HL-60 (cell line): ENCODE results near the gene ABHD16A.

Experiments used
- DNase-seq, 2 experiments: peaks; one replicate each; pipeline ENCODE4 v3.0.0-alpha.2; 2010 to 2020; ENCODE audit warnings: low read depth in 1 of 2, low spot score in 1 of 2
- H3K27ac ChIP-seq: fragments of 250-450 bp; sonication (Bioruptor Pico); replicated peaks from 2 replicates; pipeline ENCODE4 v1.5.1; 2020; ENCODE audit warnings: mild to moderate bottlenecking, moderate library complexity
- H3K27me3 ChIP-seq: fragments of 250-450 bp; sonication (Bioruptor Pico); 2 replicates; pipeline ENCODE4 v1.5.1; 2021; ENCODE audit warnings: mild to moderate bottlenecking, moderate library complexity; ENCODE audit not compliant: insufficient read depth, poor library complexity, severe bottlenecking
- H3K4me3 ChIP-seq: replicated peaks from 2 replicates; pipeline ENCODE4 v1.5.1; 2011; ENCODE audit warnings: mild to moderate bottlenecking, control low read depth, low read length; ENCODE audit not compliant: insufficient read depth
- CTCF ChIP-seq: IDR thresholded peaks from one replicate; pipeline ENCODE4 v1.5.1; 2011; ENCODE audit warnings: low read length, control low read depth, inconsistent platforms; ENCODE audit not compliant: insufficient read depth
- GABPA ChIP-seq: IDR thresholded peaks from 2 replicates; pipeline ENCODE4 v1.6.1; 2012; ENCODE audit warnings: low read depth
- POLR2AphosphoS5 ChIP-seq: IDR thresholded peaks from 2 replicates; pipeline ENCODE4 v1.6.1; 2012; ENCODE audit warnings: low read depth
- REST ChIP-seq: IDR thresholded peaks from 2 replicates; pipeline ENCODE4 v1.6.1; 2012; ENCODE audit warnings: low read depth; ENCODE audit not compliant: insufficient replicate concordance
- SPI1 ChIP-seq: IDR thresholded peaks from 2 replicates; pipeline ENCODE4 v1.6.1; 2012; ENCODE audit warnings: low read depth, mild to moderate bottlenecking, borderline replicate concordance

The ABHD16A gene

GRCh38 chr6:31707701-31708100 lies 4.6 kb upstream of the ABHD16A start:
- DNase-seq = no peak
- no peak overlapping the region for H3K27ac ChIP-seq
- TF ChIP-seq POLR2AphosphoS5 (no peak), GABPA (no peak), REST (no peak), SPI1 (no peak), CTCF (no peak)
- H3K27me3 ChIP-seq = no peaks in the 10 kb centered on the region
- H3K4me3 ChIP-seq = no peak overlapping the region

- Histone ChIP-seq H3K27me3 (no peaks in the 10 kb centered on the region), H3K27ac (no peak within 1 kb of the TSS), H3K4me3 (no peak within 1 kb of the TSS)
- no peak for DNase-seq
- TF ChIP-seq CTCF (no peak), GABPA (no peak), REST (no peak), POLR2AphosphoS5 (no peak), SPI1 (no peak)
These were observed 3.5 kb upstream of the ABHD16A start, which contains the start of gene LY6G6F for GRCh38 chr6:31706599-31706998. Gene LY6G6F, plus strand, starts transcription at chr6:31706866. Its CDS starts 41 bp downstream, at chr6:31706907.

GRCh38 chr6:31705931-31706330 lies 2.8 kb upstream of the ABHD16A start:
- Histone ChIP-seq H3K27me3 (no peaks in the 10 kb centered on the region), H3K4me3 (no peak overlapping the region), H3K27ac (no peak overlapping the region)
- TF ChIP-seq SPI1 = no peak
- no peak for TF ChIP-seq REST
- no peak for TF ChIP-seq CTCF
- no peak for TF ChIP-seq GABPA
- no peak for TF ChIP-seq POLR2AphosphoS5
- no peak for DNase-seq
